ENCODE data around the gene SRPK1.

SRPK1 gene

DNA sequence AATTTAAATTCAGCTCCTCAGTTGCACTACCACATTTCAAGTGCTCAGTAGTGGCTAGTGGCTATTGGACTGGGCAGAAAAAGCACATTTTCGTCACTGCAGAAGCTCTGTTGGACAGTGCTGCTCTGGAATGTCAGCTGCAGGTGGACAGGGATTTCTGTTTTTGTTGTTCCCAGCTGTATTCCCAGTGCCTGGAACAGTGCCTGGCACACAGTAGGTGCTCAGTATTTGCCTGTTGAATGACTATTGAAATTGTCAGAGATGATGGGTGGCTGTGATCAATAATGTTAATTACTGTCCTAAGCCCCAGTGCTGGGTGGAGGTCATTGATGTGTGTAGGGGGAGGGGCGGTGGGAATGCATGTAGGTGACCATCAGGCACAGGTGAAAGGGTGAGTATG lies 134.6 kb downstream of the SRPK1 start:
- DNase-seq (ENCODE audit: low read depth in 2 of 3, low spot score in 2 of 3) = no peak

GRCh38 chr6:35784200-35784599 lies 136.7 kb downstream of the SRPK1 start:
- DNase-seq (ENCODE audit: low read depth in 2 of 3, low spot score in 2 of 3) = no peak

All from activated CD8-positive, alpha-beta memory T cell treated with anti-CD3 and anti-CD28 coated beads for 48 hours (primary cell).